CD4-positive, alpha-beta T cell (primary cell): ENCODE results near the gene PHYKPL. TPM values are rescaled to one million over a fixed set of nuclear protein-coding genes. Genes with fewer than 3 reads are reported as not detected.

Source experiments
- ATAC-seq: fragments of 200-7000 bp; cut with Tn5 transposase; one replicate; pipeline ENCODE4 v1.10.0; 2022; ENCODE audit warnings: mild to moderate bottlenecking; ENCODE audit not compliant: poor library complexity
- CTCF ChIA-PET: fragments of 350-600 bp; sonication (Branson Sonifier 250); formaldehyde crosslinking; loops from one replicate; lab custom pipeline; 2021; ENCODE audit warnings: antibody characterized with exemption, inconsistent platforms; lab: Charles Lee
- POLR2A ChIA-PET: fragments of 350-600 bp; sonication (Branson Sonifier 250); formaldehyde crosslinking; loops from one replicate; lab custom pipeline; 2021; ENCODE audit warnings: antibody characterized with exemption, inconsistent platforms; lab: Charles Lee
- DNase-seq, 14 experiments: peaks; one replicate each; pipeline ENCODE4 v3.0.0-alpha.2; 2013 to 2020; ENCODE audit warnings: mixed read lengths in 2 of 14
- H3K27ac ChIP-seq, 2 donors: one replicate each; pipeline versions ENCODE4 v1.5.1 to v1.7.0; 2013; ENCODE audit warnings: low read length in 2 of 2, low read depth in 1 of 2, mild to moderate bottlenecking in 1 of 2
- H3K27me3 ChIP-seq, 2 experiments: 1 replicate in 1 of 2; 2 replicates in 1 of 2; pipeline versions ENCODE4 v1.6.1 to v1.7.0; 2013; ENCODE audit warnings: low read length in 2 of 2, control low read depth in 1 of 2, mild to moderate bottlenecking in 1 of 2, moderate library complexity in 1 of 2; ENCODE audit not compliant: insufficient read depth in 2 of 2, control insufficient read depth in 1 of 2
- H3K36me3 ChIP-seq: one replicate; pipeline ENCODE4 v1.6.1; 2013; ENCODE audit warnings: low read length, control low read depth; ENCODE audit not compliant: insufficient read depth
- H3K4me1 ChIP-seq: one replicate; pipeline ENCODE4 v1.6.1; 2013; ENCODE audit warnings: low read length, control low read depth; ENCODE audit not compliant: insufficient read depth
- H3K4me3 ChIP-seq: one replicate; pipeline ENCODE4 v1.5.1; 2013; ENCODE audit warnings: mild to moderate bottlenecking, low read length, moderate library complexity
- H3K9me3 ChIP-seq, 2 experiments: 1 replicate in 1 of 2; 2 replicates in 1 of 2; pipeline versions ENCODE4 v1.6.1 to v1.7.0; 2013; ENCODE audit warnings: low read length in 2 of 2, mild to moderate bottlenecking in 2 of 2, control low read depth in 1 of 2, moderate library complexity in 1 of 2; ENCODE audit not compliant: control insufficient read depth in 1 of 2, insufficient read depth in 1 of 2
- H3K27ac Mint-ChIP-seq: one replicate; pipeline ENCODE4 v1.8.0; 2020; ENCODE audit warnings: mixed read lengths
- H3K27me3 Mint-ChIP-seq: one replicate; pipeline ENCODE4 v1.8.0; 2021; ENCODE audit warnings: mixed read lengths
- H3K36me3 Mint-ChIP-seq: one replicate; pipeline ENCODE4 v1.8.0; 2021; ENCODE audit warnings: low read depth, mixed read lengths
- H3K4me1 Mint-ChIP-seq: one replicate; pipeline ENCODE4 v1.8.0; 2021; ENCODE audit warnings: low read depth, mixed read lengths
- H3K4me3 Mint-ChIP-seq: one replicate; pipeline ENCODE4 v1.8.0; 2020; ENCODE audit warnings: mild to moderate bottlenecking, mixed read lengths
- H3K9me3 Mint-ChIP-seq: one replicate; pipeline ENCODE4 v1.8.0; 2020; ENCODE audit warnings: mixed read lengths
- intact Hi-C, 2 experiments: fragments of 100-400 bp; cut with DNase I in 1 of 2; cut with micrococcal nuclease in 1 of 2; formaldehyde crosslinking; loops; one replicate each; pipeline versions ENCODE4 v1.15.1 to v1.9.0; 2023 to 2025; cut with DNase I, micrococcal nuclease
- total RNA-seq, 174 experiments: library from RNA in 2 of 174; stranded (reverse) in 2 of 174; gene quantifications; one replicate each; pipeline ENCODE4 v1.2.3 and lab custom pipeline; 2021 to 2026
- TF ChIP-seq, protein P1 (sequence below): fragments of 200-600 bp; IDR thresholded peaks from one replicate; pipeline ENCODE4 v1.8.0; 2022; ENCODE audit warnings: antibody characterized with exemption, mild to moderate bottlenecking

The PHYKPL gene
- total RNA-seq, 2 experiments from 2014 or later: 90.9 to 92.8 TPM

DNA sequence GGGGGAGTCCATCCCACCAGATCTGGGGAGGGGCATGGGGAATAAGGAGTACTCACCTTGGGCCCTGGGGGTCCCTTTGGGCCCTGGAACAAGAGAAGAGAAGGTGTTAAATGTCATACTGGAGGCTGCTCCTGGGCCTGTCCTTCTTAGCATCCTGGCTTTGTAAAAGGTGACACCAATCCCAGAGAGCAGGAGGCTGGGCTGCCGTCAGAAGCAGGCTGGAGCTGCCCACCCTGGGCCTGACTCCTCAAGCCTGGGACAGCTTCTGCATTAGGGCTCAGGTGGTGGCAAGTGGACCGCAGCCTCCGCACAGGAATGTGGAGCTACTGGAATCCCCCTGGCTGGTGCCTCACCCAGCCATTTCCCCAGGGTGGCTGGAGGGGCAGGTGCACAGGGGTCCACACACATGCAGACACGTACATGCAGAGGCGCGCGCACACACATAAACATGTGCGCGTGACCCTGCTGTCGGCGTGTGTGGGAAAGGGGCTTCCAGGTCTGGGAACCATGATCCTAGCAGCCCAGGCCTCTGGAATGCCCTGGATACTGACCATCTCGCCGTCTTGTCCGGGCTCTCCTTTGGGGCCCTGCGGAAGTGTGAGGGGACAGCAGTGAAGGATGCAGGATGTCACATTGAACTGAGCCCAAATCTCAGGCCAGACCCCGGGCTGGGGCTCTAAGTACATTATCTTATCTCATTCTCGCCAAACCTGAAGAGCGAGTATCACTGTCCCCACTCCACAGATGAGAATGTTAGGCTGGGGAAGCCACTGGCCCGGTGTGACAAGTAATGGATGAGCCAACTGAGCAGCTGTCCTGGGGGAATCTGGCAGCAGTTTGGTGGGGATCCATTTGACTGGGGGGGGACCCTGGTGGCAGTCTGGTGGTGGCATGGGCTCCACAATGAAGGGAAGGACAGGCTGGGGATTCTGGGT is 29.3 kb upstream of the PHYKPL start:
- TF ChIP-seq, protein P1, sequence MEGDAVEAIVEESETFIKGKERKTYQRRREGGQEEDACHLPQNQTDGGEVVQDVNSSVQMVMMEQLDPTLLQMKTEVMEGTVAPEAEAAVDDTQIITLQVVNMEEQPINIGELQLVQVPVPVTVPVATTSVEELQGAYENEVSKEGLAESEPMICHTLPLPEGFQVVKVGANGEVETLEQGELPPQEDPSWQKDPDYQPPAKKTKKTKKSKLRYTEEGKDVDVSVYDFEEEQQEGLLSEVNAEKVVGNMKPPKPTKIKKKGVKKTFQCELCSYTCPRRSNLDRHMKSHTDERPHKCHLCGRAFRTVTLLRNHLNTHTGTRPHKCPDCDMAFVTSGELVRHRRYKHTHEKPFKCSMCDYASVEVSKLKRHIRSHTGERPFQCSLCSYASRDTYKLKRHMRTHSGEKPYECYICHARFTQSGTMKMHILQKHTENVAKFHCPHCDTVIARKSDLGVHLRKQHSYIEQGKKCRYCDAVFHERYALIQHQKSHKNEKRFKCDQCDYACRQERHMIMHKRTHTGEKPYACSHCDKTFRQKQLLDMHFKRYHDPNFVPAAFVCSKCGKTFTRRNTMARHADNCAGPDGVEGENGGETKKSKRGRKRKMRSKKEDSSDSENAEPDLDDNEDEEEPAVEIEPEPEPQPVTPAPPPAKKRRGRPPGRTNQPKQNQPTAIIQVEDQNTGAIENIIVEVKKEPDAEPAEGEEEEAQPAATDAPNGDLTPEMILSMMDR: no peak
- POLR2A ChIA-PET: no interaction called here
- Histone ChIP-seq H3K27ac (no peak overlapping the region), H3K4me3 (no peak overlapping the region), H3K4me1 (no peaks in the 10 kb centered on the region), H3K36me3 (no peaks in the 10 kb centered on the region), H3K9me3 (peaks cover 0 to 7% of the 10 kb centered on the region in 2 experiments), H3K27me3 (no peaks in the 10 kb centered on the region)
- H3K36me3 Mint-ChIP-seq: no peaks in the 10 kb centered on the region
- CTCF ChIA-PET: interaction anchor here (0.6 kb wide), 1 partner anchor 1927 kb away, joined by 3 read pairs; no protein-coding TSS in a partner anchor
- DNase-seq: no peak
- no peaks in the 10 kb centered on the region for H3K27me3 Mint-ChIP-seq
- ATAC-seq: no peak
- H3K4me3 Mint-ChIP-seq: no peak overlapping the region
- H3K4me1 Mint-ChIP-seq: no peaks in the 10 kb centered on the region
- intact Hi-C loops: no loop called here
- no peaks in the 10 kb centered on the region for H3K9me3 Mint-ChIP-seq
- no peak overlapping the region for H3K27ac Mint-ChIP-seq

DNA sequence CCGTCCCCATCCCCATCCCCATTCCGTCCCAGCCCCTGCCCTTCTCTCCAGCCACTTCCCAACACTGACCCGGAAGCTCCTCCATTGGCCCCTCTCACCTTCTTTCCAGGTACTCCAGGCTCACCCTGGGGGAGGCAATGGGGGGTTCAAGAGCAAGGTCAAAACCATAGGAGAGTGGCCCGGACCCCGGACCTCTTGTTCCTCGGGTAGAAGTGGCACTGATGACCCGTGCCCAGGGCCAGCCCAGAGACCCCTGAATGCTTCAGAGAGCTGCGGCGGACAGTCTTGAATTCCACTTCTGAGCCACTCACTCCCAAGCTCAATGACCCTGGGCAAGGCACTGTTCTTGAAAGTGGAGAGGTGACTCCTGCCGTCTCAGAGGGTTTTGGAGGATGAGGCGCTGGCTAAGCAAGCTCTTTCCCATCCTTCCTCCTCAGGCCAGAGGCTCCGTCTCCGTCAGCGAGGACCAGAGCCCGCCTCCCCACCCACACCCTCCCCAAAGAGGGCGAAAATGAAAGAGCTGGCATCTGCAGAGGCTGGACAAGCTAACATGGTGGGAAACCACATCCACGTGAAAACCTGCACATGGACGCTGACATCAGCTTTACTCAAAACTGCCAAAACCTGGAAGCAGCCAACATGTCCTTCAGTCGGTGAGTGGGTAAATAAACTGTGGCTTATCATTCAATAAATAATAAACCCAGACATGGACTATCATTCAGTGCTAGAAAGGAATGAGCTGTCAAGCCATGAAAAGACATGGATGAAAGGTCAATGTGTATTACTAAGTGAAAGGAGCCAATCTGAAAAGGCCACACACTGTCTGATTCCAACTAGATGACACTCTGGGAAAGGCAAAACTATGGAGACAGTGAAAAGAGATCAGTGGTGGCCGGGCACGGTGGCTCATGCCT is 27.3 kb upstream of the PHYKPL start:
- Mint-ChIP-seq H3K9me3 (no peaks in the 10 kb centered on the region), H3K36me3 (no peaks in the 10 kb centered on the region), H3K4me3 (no peak overlapping the region), H3K27ac (no peak overlapping the region), H3K27me3 (no peaks in the 10 kb centered on the region), H3K4me1 (no peaks in the 10 kb centered on the region)
- ChIA-PET POLR2A (no interaction called here), CTCF (no interaction called here)
- H3K9me3 ChIP-seq: peaks cover 0 to 7% of the 10 kb centered on the region in 2 experiments
- H3K27ac ChIP-seq: no peak overlapping the region
- ATAC-seq (no peak), DNase-seq (no peak)
- H3K4me1 ChIP-seq: no peaks in the 10 kb centered on the region
- no peaks in the 10 kb centered on the region for H3K27me3 ChIP-seq
- TF ChIP-seq, protein P1: no peak
- H3K36me3 ChIP-seq: no peaks in the 10 kb centered on the region
- no peak overlapping the region for H3K4me3 ChIP-seq
- intact Hi-C loops: no loop called here

DNA sequence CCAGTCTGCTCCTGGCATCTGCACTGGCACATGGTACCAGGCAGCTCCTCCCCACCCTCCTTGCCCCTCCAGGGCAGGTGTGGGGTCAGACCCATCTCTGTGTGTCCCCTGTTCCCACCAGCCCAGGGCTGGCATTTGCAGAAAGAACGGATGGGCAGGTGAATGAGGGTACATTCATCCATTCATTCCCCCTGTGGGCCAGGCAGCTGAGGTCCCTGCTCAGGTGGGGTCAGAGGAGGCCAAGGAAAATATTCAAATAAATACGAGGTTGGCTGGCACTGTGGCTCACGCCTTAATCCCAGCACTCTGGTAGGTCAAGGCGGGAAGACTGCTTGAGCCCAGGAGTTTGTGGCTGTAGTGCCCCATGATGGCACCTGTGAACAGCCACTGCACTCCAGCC is 25.0 kb upstream of the PHYKPL start:
- ATAC-seq (no peak), DNase-seq (no peak)
- Mint-ChIP-seq H3K9me3 (no peaks in the 10 kb centered on the region), H3K27me3 (no peaks in the 10 kb centered on the region), H3K27ac (no peak overlapping the region), H3K4me3 (no peak overlapping the region), H3K4me1 (no peaks in the 10 kb centered on the region), H3K36me3 (no peaks in the 10 kb centered on the region)
- no peak overlapping the region for H3K4me3 ChIP-seq
- H3K4me1 ChIP-seq: peaks cover 2% of the 10 kb centered on the region
- H3K9me3 ChIP-seq: no peaks in the 10 kb centered on the region
- H3K36me3 ChIP-seq: no peaks in the 10 kb centered on the region
- TF ChIP-seq, protein P1: no peak
- no peak overlapping the region for H3K27ac ChIP-seq
- H3K27me3 ChIP-seq: no peaks in the 10 kb centered on the region
- POLR2A ChIA-PET: no interaction called here
- CTCF ChIA-PET: no interaction called here
- intact Hi-C loops: no loop called here
